Cardiac muscle cell (in vitro differentiated cells and primary cell): ENCODE measurements around the gene DNAH5. TPM values are rescaled to one million over a fixed set of nuclear protein-coding genes. Genes with fewer than 3 reads are reported as not detected.

Experiments
- DNase-seq, 2 donors: peaks; one replicate each; pipeline versions ENCODE4 v3.0.0 to v3.0.0-alpha.2; 2010 to 2017; ENCODE audit warnings: low read depth in 1 of 2, low spot score in 1 of 2
- H3K27ac ChIP-seq: fragments of 200-600 bp; sonication (generic); 2 replicates; pipeline ENCODE4 v1.5.1; 2016
- H3K27me3 ChIP-seq: fragments of 200-600 bp; sonication (generic); 2 replicates; pipeline ENCODE4 v1.6.0; 2016; ENCODE audit warnings: control low read depth
- H3K36me3 ChIP-seq: fragments of 200-600 bp; sonication (generic); 2 replicates; pipeline ENCODE4 v1.5.1; 2016; ENCODE audit warnings: control low read depth
- H3K4me1 ChIP-seq: fragments of 200-600 bp; sonication (generic); 2 replicates; pipeline ENCODE4 v1.8.1; 2017; ENCODE audit warnings: low read depth, mild to moderate bottlenecking, mixed run types
- H3K4me3 ChIP-seq: fragments of 200-600 bp; sonication (generic); 2 replicates; pipeline ENCODE4 v1.5.1; 2016; ENCODE audit warnings: mild to moderate bottlenecking
- H3K9me3 ChIP-seq: fragments of 200-600 bp; sonication (generic); 2 replicates; pipeline ENCODE4 v1.5.1; 2017; ENCODE audit warnings: low read depth, mild to moderate bottlenecking, control low read depth
- polyA plus RNA-seq: library from polyadenylated mRNA; unstranded; fragments of >200 nt; fragmentation: Nextera tagmentation; extraction: Ambion mirVana; gene quantifications from 2 replicates; pipeline ENCODE4 v1.2.1, GENCODE V29; 2016
- total RNA-seq: library from RNA; depleted of rRNA; stranded (reverse); fragments of >200 nt; gene quantifications from 2 replicates; pipeline ENCODE4 v1.2.3, GENCODE V29; 2016
- TF ChIP-seq, protein P1 (sequence below): IDR thresholded peaks from 2 replicates; pipeline ENCODE4 v1.5.1; 2012; ENCODE audit warnings: low read depth, mild to moderate bottlenecking, low read length

DNAH5 gene
- total and polyA plus RNA-seq, 2 experiments from 2014 or later = 0.03 to 0.12 TPM

DNA sequence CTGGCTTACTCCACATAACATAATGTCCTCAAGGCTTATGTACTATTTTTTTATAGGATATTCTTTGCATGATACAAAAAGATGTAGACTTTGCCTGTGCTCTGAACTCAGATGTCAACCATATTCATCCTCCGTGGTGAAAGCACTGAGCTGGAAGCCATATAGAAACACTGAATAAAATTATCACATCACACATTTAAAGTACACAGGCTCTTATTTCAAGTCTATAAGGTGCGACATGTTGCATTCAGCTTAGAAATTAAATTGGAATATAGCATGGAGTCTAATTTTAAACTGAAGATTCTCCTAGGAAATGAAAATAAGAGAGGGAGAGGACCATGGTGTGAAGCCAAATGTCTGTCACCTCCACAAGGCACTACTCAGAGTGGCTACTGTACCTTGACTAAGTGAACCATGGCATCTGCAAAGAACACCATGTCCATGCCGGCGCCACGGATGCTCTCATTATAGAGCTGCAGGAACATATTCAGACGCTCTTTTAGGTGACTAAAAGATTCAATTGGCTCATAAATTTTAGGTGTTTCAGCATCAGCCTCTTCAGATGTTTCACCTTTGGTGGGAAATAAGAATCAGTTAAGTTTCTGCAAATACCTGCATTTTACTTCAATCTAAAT is 158.6 kb downstream of the DNAH5 start:
- TF ChIP-seq, protein P1, sequence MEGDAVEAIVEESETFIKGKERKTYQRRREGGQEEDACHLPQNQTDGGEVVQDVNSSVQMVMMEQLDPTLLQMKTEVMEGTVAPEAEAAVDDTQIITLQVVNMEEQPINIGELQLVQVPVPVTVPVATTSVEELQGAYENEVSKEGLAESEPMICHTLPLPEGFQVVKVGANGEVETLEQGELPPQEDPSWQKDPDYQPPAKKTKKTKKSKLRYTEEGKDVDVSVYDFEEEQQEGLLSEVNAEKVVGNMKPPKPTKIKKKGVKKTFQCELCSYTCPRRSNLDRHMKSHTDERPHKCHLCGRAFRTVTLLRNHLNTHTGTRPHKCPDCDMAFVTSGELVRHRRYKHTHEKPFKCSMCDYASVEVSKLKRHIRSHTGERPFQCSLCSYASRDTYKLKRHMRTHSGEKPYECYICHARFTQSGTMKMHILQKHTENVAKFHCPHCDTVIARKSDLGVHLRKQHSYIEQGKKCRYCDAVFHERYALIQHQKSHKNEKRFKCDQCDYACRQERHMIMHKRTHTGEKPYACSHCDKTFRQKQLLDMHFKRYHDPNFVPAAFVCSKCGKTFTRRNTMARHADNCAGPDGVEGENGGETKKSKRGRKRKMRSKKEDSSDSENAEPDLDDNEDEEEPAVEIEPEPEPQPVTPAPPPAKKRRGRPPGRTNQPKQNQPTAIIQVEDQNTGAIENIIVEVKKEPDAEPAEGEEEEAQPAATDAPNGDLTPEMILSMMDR = no peak
- Histone ChIP-seq H3K4me1 (no peaks in the 10 kb centered on the region), H3K27ac (no peak overlapping the region), H3K9me3 (no peaks in the 10 kb centered on the region), H3K36me3 (no peaks in the 10 kb centered on the region), H3K27me3 (no peaks in the 10 kb centered on the region), H3K4me3 (no peak overlapping the region)
- DNase-seq = no peak

DNA sequence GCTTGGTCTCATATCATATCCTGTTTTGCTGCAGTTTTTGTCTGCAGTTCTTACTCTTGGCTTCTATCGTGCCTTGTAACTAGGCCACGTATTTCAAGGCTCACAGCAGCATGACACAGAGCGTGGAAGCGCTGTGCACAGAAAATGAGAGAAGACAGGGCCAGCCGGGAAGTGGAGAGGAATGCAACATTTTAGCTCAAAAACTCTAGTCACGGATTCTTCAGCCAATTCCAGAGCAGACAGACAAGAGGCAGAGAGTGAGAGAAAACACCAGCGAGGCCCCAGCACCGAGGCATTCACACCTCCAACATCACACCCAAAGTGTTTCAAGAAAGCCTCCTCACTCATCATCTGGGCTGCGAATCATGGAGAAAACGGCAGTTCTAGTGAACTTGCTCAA is 160.8 kb downstream of the DNAH5 start:
- Histone ChIP-seq H3K27ac (no peak overlapping the region), H3K36me3 (no peaks in the 10 kb centered on the region), H3K27me3 (no peaks in the 10 kb centered on the region), H3K4me1 (no peaks in the 10 kb centered on the region), H3K9me3 (no peaks in the 10 kb centered on the region), H3K4me3 (no peak overlapping the region)
- TF ChIP-seq, protein P1 = no peak
- no peak for DNase-seq

- Histone ChIP-seq H3K9me3 (no peaks in the 10 kb centered on the region), H3K36me3 (no peaks in the 10 kb centered on the region), H3K4me1 (no peaks in the 10 kb centered on the region), H3K27me3 (no peaks in the 10 kb centered on the region), H3K27ac (no peak overlapping the region), H3K4me3 (no peak overlapping the region)
- TF ChIP-seq, protein P1 = no peak
- DNase-seq = no peak
Observed at GRCh38 chr5:13780081-13780480, 164.4 kb downstream of the DNAH5 start.

DNA sequence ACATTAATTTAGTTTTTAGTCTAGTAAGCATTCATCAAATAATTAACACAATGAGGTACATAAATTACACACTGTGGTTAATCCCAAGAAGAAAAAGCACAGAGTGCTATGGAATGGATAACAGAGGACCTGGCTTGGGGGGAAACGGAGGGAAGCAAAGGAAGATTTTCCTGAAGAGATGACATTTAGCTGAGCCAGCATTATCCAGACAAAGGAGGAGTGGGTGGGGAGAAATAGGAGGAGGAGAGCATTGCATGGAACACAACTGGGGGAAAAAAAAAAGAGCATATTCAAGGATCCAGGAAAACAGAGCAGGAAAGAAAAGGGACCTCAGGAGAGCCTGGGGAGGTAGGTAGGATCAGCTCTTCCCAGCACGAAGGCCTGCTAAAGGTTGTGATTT is 170.8 kb downstream of the DNAH5 start:
- Histone ChIP-seq H3K36me3 (no peaks in the 10 kb centered on the region), H3K4me1 (no peaks in the 10 kb centered on the region), H3K4me3 (no peak overlapping the region), H3K9me3 (no peaks in the 10 kb centered on the region), H3K27ac (no peak overlapping the region), H3K27me3 (no peaks in the 10 kb centered on the region)
- no peak for DNase-seq
- TF ChIP-seq, protein P1 = no peak

DNA sequence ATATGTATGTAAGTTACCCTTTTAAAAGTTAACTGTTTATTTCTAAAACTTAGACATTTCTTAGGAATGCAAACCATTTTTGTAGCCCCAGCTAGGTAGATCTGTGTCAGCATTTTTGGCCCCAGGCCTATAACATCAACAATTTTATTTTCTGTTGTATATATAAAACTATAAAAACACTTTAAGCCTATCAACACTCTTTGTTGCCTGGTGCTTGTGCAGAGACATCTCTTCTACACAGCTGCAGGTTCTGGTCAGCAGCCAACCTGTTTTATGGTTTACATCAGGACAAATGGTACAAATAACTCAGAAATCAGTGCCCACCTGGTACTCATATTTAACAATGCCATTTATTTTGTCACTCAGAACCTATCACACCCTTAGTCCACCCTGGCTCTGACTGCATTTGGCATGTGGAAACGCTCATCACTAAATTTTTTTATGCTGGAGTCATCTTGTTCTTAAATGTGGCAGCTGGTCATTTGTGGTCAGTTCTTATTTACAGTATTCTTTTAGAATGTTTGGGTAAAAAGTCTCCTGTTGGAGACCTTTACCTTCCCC is 173.4 kb downstream of the DNAH5 start:
- DNase-seq = no peak
- TF ChIP-seq, protein P1 = no peak
- Histone ChIP-seq H3K4me1 (no peaks in the 10 kb centered on the region), H3K36me3 (no peaks in the 10 kb centered on the region), H3K4me3 (no peak overlapping the region), H3K27me3 (no peaks in the 10 kb centered on the region), H3K9me3 (no peaks in the 10 kb centered on the region), H3K27ac (no peak overlapping the region)
